HG03139 (cell line): Measurements from ENCODE around the gene UBAC1.
"Not testable (repeated sequence)": the region's sequence is repeated elsewhere in the genome, so short reads cannot be mapped to it uniquely, and the experiment has no call there.

Source experiments
- ATAC-seq: cut with Tn5 transposase; IDR thresholded peaks from one replicate; pipeline ENCODE4 v1.9.1; 2021; ENCODE audit not compliant: unreplicated experiment

Gene UBAC1

DNA sequence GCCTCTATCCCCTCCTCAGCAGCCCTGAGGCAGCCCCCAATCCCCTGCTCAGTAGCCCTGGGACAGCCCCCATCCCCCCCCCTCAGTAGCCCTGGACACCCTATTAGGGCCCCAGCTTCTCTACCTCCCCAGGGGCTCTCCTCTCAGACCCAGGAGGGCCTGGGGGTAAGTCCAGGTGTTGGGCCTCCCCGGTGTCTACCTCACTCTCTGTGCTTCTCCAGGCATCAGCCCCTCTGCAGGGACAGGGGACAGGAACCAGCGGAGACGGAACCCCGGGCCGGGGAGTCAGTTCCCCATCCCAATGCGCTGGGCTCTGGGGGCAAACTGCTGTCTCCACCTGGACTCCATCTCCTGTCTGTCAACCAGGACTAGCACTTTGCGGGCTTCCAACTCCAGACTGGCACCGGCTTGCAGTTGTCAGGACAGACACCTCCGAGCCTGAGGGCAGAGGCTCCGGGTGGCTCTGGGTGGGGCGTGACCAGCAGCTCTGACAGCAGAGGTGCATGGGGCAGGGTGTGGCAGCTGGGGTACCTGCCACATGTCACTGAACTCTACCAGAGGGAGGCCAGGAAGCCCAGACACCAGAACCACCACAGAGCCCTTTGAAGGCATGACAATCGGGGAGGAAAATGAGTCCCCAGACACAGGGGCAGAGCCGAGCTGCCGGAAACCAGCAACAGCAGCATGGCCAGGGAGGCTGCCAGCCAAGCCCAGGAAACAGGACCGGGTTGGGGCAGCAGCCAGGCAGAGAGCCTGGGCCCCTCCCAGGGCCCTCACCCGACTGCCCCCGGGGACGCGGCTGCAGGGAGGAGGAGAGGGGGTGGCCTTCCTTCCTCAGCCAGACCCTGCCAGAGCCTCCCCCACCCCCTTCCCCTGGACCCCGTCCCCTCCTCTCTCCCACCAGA lies 17.7 kb upstream of the UBAC1 start:
- no peak for ATAC-seq

- ATAC-seq: no peak
Measured at GRCh38 chr9:135976944-135977343, 15.8 kb upstream of the UBAC1 start.

DNA sequence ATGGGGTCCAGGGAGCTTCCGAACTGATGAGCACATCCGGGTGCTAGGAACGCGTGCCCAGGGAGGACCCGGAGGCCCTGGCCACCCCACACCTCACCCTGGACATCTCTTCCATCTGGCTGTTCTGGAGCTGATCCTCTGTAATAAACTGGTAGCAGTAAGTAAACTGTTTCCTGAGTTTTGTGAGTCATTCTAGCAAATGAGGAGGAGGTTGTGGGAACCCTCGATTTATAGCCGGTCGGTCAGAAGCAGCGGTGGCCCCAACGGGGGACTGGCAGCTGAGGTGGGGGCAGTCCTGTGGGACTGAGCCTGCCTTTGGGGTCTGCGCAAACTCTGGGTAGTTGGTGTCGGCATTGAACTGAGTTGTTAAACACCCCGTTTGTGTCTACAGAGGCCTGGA lies 15.4 kb upstream of the UBAC1 start:
- ATAC-seq: no peak

GRCh38 chr9:135975834-135976233 lies 14.7 kb upstream of the UBAC1 start:
- ATAC-seq: no peak

GRCh38 chr9:135974220-135974573 lies 13.0 kb upstream of the UBAC1 start:
- no peak for ATAC-seq

DNA sequence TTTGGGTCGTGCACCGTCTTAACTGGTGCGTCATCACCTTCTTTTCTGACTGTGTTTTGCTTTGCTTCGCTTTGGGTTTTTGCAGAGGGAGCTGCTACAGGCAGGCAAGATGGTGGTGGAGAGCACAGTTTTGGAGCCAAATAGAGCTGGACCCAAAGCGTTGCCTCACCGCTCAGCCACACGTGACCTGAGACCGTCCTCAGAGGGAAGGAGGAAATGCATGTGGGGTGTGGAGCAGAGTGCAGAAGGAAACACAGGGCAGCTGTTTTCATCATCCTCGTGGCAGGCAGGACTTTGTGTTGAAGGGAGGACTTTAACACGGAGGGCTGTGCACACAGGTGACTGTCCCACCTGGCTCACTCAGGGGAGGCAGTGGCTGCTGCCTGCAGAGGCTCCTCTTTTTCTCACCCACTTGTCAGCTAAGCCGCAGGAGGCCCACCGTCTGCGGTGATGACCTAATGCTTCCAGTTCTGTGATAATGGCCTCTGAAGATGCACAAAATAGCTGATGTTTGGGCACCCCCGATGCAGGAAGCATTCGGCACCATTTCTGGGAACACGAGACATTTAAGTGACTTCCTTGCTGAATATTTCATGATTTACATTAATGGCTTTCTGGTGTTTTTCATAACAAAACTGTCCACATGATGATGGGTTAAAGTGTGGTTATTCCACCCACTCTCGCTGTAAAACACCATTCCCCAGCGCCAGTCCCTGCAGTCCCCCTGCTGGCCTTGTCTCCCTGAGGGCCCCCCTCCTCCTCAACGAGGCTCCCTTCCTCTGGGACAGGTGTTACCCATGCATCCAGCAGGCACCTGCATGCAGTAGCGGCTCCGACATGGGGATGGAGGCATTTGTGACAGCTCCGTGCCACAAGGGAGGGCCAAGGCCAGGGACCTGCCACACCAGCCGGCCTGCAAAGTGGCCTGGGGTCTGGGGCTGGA lies 12.4 kb upstream of the UBAC1 start:
- ATAC-seq: no peak

- no peak for ATAC-seq
Measured at GRCh38 chr9:135971892-135972291, 10.7 kb upstream of the UBAC1 start.

DNA sequence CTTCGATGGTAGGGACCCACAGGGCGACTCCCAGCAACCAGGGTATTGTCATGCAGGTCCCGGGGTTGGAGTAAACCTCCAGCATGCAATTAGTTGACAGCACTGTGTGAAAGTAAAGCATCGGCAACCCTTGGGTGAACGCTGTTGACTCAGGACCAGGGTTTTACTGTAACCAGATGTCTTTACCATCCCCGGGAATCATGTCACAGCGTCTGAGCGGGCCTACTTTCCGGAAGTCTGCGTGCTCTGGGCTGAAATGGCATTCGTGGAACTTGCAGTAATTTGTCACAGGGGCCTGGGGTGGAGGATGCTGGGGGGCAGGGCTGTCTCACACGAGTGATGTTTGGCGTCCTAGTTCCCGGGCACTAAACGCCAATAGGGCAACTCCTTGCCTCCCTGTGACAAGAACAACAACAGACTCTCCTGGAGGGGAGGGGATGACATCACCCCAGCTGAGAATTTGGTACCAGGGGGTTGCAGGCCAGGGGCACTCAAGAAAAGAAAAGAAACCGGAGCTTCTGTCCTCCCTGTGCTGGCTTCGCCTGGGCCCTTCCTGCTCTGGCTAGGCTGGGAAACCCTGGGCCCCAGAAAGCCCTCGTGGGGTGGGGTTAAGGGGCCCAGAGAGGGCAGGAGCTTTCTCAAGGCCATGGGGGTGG lies 10.1 kb upstream of the UBAC1 start:
- no peak for ATAC-seq

GRCh38 chr9:135970128-135970815 lies 9.1 kb upstream of the UBAC1 start:
- ATAC-seq: no peak

GRCh38 chr9:135969064-135969683 lies 8.0 kb upstream of the UBAC1 start:
- no peak for ATAC-seq

DNA sequence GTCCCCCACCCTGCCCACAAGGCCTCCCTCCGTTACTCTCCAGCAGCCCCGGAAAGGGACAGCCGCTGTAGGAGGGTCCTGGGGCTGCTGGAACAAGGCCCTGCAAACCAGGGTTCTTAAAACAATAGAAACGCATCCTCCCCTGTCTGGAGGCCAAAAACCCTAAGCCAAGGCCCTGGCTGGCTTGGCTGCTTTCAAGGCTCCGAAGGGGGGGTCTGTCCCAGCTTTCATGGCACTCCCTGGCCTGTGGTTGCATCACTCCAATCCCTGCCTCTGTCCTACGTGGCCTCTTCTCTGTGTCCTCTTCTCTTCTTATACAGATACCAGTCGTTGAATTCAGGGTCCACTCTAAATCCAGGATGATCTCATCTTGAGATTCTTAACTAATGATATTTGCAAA lies 7.4 kb upstream of the UBAC1 start:
- ATAC-seq: no peak

GRCh38 chr9:135968083-135968476 lies 6.9 kb upstream of the UBAC1 start:
- no peak for ATAC-seq

- ATAC-seq: not testable (repeated sequence)
Measured at GRCh38 chr9:135966916-135967260, 5.7 kb upstream of the UBAC1 start.

- ATAC-seq: no peak
Measured at GRCh38 chr9:135965124-135965756, 4.1 kb upstream of the UBAC1 start.

GRCh38 chr9:135963938-135964337 lies 2.8 kb upstream of the UBAC1 start:
- no peak for ATAC-seq

DNA sequence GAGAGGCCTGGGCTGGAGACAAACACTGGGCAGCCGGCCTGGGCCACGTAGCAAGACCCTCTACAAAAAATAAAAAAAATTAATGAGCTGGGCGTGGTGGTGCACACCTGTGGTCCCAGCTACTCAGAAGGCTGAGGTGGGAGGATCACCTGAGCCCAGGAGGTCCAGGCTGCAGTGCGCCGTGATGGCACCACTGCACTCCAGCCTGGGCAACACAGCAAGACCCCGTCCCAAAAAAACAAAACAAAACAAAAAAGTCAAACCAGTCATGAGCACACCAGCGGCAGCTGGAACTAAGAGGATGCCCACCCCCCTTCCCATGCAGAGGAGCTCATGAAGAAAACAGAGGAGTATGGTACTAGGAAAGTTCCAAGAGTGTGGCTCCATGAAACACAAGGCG lies 2.2 kb upstream of the UBAC1 start:
- ATAC-seq: no peak

DNA sequence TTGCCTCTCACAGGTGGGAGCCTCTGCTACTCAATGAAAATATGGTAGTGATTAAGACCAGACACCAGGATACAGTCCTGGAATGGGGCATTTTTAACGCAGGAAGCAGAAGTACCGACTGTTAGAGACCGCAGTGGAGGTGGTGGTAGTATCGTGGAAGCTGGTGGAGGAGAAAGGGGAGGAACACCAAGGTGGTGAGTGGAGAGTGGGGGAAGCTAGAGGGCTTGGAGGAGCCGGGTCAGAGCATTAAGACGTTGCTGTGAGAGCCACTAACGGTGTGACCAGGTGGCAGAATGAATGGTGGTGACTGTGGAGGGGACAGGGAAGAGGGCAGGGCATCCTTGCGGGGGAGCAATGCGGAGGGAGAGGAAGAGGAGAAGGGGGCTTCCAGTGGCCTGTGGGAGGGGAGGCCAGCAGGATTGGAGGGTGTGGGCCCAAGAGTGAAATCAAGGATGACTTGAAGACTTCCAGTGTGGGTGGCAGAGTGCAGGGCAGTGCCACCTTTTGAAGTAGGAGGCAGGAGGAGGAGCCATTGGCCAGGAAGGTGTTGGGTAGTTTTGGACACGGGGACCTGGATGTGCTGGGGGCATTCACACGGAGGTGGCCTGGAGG lies 1.6 kb upstream of the UBAC1 start:
- no peak for ATAC-seq

- ATAC-seq: no peak
Measured at GRCh38 chr9:135961811-135962695, 880 bp upstream of the UBAC1 start.
